ENCODE data around the gene SULT1A2. TPM values are rescaled to one million over a fixed set of nuclear protein-coding genes. Genes with fewer than 3 reads are reported as not detected.

Gene SULT1A2
- total RNA-seq, 1 experiment from 2014 or later: not detected

DNA sequence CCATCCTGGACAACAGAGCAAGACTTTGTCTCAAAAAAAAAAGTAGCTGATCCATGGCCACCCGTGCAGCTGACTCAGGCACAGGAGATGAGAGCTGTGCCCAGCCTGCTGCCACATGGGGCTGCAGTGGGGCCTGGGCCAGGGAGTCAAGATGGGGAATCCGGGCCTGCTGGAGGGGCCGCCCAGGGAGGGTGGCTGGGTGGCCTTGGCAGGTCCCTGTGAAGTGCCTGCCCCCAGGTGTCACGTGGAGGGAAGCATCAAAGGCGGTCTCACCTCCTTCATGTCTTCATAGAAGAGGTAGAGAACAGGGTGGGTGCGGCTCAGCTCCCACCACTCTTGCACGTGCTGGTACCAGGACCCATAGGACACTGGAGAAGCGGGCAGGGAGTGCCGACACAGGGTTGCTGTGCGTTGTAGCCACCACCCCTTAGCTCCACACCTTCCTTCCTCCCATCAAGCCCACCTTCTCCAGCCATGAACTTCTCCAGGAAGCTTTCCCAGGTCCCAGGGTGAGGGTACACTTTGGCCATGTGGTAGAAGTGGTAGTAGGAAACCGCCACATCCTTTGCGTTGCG, 3.8 kb downstream of the SULT1A2 start:
- no TSS peak for BruUV-seq (replicated peaks)
- no peak overlapping the region for H3K9ac ChIP-seq (ENCODE audit: low read length)
- H2AFZ ChIP-seq (ENCODE audit: low read length): no peak overlapping the region
- H3K4me1 ChIP-seq (ENCODE audit: insufficient read depth, low read length): no peaks in the 10 kb centered on the region
- H4K20me1 ChIP-seq (ENCODE audit: low read length): no peaks in the 10 kb centered on the region
- no peak for DNase-seq
- intact Hi-C loops (cut with micrococcal nuclease): no loop called here
- H3K27me3 ChIP-seq (ENCODE audit: low read length): no peaks in the 10 kb centered on the region
- H3K4me3 ChIP-seq (ENCODE audit: low read length): no peak overlapping the region
- no peak overlapping the region for H3K4me2 ChIP-seq (ENCODE audit: low read length)
- H3F3A ChIP-seq (ENCODE audit: low read length, unreplicated experiment): no peaks in the 10 kb centered on the region
- POLR2A ChIA-PET (ENCODE audit: unreplicated experiment): no interaction called here
- H3K79me2 ChIP-seq (ENCODE audit: low read length): no peaks in the 10 kb centered on the region
- CTCF ChIA-PET: no interaction called here
- H3K9me3 ChIP-seq (ENCODE audit: low read length): no peaks in the 10 kb centered on the region
- H3K27ac ChIP-seq (ENCODE audit: low read length): no peak overlapping the region
- no peak for ATAC-seq
- H3K36me3 ChIP-seq (ENCODE audit: low read depth, low read length): no peaks in the 10 kb centered on the region
- TF ChIP-seq, protein P1, sequence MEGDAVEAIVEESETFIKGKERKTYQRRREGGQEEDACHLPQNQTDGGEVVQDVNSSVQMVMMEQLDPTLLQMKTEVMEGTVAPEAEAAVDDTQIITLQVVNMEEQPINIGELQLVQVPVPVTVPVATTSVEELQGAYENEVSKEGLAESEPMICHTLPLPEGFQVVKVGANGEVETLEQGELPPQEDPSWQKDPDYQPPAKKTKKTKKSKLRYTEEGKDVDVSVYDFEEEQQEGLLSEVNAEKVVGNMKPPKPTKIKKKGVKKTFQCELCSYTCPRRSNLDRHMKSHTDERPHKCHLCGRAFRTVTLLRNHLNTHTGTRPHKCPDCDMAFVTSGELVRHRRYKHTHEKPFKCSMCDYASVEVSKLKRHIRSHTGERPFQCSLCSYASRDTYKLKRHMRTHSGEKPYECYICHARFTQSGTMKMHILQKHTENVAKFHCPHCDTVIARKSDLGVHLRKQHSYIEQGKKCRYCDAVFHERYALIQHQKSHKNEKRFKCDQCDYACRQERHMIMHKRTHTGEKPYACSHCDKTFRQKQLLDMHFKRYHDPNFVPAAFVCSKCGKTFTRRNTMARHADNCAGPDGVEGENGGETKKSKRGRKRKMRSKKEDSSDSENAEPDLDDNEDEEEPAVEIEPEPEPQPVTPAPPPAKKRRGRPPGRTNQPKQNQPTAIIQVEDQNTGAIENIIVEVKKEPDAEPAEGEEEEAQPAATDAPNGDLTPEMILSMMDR (conservative IDR thresholded peaks at IDR 0.05; ENCODE audit: low read depth, low read length): no peak
- TF ChIP-seq EZH2phosphoT487 (IDR thresholded peaks at IDR 0.05; ENCODE audit: borderline replicate concordance, low read length): no peak
- H3K9me2 ChIP-seq (replicated peaks; ENCODE audit: low read length): no peaks in the 10 kb centered on the region

DNA sequence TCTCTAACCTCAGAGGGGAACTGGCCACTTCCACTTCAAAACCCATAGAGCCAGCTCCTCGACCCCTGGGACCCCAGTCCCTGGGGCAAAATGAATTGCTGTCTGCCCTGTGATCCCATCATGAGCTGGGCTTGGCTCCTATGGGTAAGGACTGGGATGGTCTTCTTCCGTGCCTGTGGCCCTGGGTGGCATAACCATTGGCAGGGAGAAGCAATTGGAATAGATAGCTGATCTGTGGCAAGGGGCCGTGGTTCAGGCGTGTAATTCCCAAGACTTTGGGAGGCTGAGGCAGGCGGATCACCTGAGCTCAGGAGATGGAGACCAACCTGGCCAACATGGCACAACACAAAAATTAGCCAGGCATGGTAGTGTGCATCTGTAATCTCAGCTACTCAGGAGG, 4.3 kb downstream of the SULT1A2 start:
- no peaks in the 10 kb centered on the region for H3K79me2 ChIP-seq (ENCODE audit: low read length)
- BruUV-seq (replicated peaks): no TSS peak
- POLR2A ChIA-PET (ENCODE audit: unreplicated experiment): no interaction called here
- H3K9me3 ChIP-seq (ENCODE audit: low read length): no peaks in the 10 kb centered on the region
- DNase-seq (no peak), ATAC-seq (no peak)
- H3K4me3 ChIP-seq (ENCODE audit: low read length): no peak overlapping the region
- no peaks in the 10 kb centered on the region for H4K20me1 ChIP-seq (ENCODE audit: low read length)
- H3K36me3 ChIP-seq (ENCODE audit: low read depth, low read length): no peaks in the 10 kb centered on the region
- peaks cover 5% of the 10 kb centered on the region for H3K4me1 ChIP-seq (ENCODE audit: insufficient read depth, low read length)
- no peak overlapping the region for H2AFZ ChIP-seq (ENCODE audit: low read length)
- no peak overlapping the region for H3K9ac ChIP-seq (ENCODE audit: low read length)
- intact Hi-C loops (cut with micrococcal nuclease): no loop called here
- no peaks in the 10 kb centered on the region for H3K9me2 ChIP-seq (replicated peaks; ENCODE audit: low read length)
- no peak overlapping the region for H3K27ac ChIP-seq (ENCODE audit: low read length)
- TF ChIP-seq, protein P1 (conservative IDR thresholded peaks at IDR 0.05; ENCODE audit: low read depth, low read length): no peak
- TF ChIP-seq EZH2 (IDR thresholded peaks at IDR 0.05; ENCODE audit: low read length, unreplicated experiment) (no peak), EZH2phosphoT487 (IDR thresholded peaks at IDR 0.05; ENCODE audit: borderline replicate concordance, low read length) (no peak)
- H3K27me3 ChIP-seq (ENCODE audit: low read length): no peaks in the 10 kb centered on the region
- CTCF ChIA-PET: no interaction called here
- no peaks in the 10 kb centered on the region for H3F3A ChIP-seq (ENCODE audit: low read length, unreplicated experiment)
- no peak overlapping the region for H3K4me2 ChIP-seq (ENCODE audit: low read length)

DNA sequence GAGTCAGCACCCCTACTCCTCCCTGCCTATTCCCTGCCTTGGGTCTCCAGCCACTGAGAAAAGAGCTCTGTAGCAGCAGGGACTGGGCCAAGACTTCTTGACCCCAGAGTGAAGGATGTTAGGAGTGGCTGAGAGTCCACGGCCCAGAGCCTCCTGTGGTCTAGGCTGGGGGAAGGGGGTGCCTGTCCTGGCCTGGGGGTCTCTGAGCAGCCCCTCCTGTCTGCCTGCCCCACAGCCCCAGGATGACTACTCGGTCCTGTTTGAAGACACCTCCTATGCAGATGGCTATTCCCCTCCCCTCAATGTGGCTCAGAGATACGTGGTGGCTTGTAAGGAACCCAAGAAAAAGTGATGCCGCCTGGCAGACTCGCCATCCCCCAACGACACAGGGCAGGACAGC, 5.5 kb downstream of the SULT1A2 start:
- Histone ChIP-seq H3K9ac (ENCODE audit: low read length) (no peak overlapping the region), H2AFZ (ENCODE audit: low read length) (no peak overlapping the region), H3K27me3 (ENCODE audit: low read length) (no peaks in the 10 kb centered on the region), H3F3A (ENCODE audit: low read length, unreplicated experiment) (no peaks in the 10 kb centered on the region), H3K27ac (ENCODE audit: low read length) (no peak overlapping the region), H3K4me1 (ENCODE audit: insufficient read depth, low read length) (peaks cover 10% of the 10 kb centered on the region), H3K4me2 (ENCODE audit: low read length) (no peak overlapping the region), H3K36me3 (ENCODE audit: low read depth, low read length) (no peaks in the 10 kb centered on the region), H4K20me1 (ENCODE audit: low read length) (no peaks in the 10 kb centered on the region), H3K9me2 (replicated peaks; ENCODE audit: low read length) (no peaks in the 10 kb centered on the region), H3K9me3 (ENCODE audit: low read length) (no peaks in the 10 kb centered on the region), H3K79me2 (ENCODE audit: low read length) (no peaks in the 10 kb centered on the region), H3K4me3 (ENCODE audit: low read length) (no peak overlapping the region)
- intact Hi-C loops (cut with micrococcal nuclease): no loop called here
- no peak for DNase-seq
- no peak for ATAC-seq
- BruUV-seq (replicated peaks): no TSS peak
- TF ChIP-seq, protein P1 (conservative IDR thresholded peaks at IDR 0.05; ENCODE audit: low read depth, low read length): no peak
- no peak for TF ChIP-seq EZH2phosphoT487 (IDR thresholded peaks at IDR 0.05; ENCODE audit: borderline replicate concordance, low read length)
- TF ChIP-seq EZH2 (IDR thresholded peaks at IDR 0.05; ENCODE audit: low read length, unreplicated experiment): no peak
- ChIA-PET POLR2A (ENCODE audit: unreplicated experiment) (no interaction called here), CTCF (no interaction called here)

All from PC-3 (cell line).